ENCODE results near the gene TLR4.

TLR4 gene

DNA sequence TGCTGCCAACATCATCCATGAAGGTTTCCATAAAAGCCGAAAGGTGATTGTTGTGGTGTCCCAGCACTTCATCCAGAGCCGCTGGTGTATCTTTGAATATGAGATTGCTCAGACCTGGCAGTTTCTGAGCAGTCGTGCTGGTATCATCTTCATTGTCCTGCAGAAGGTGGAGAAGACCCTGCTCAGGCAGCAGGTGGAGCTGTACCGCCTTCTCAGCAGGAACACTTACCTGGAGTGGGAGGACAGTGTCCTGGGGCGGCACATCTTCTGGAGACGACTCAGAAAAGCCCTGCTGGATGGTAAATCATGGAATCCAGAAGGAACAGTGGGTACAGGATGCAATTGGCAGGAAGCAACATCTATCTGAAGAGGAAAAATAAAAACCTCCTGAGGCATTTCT, 10.1 kb downstream of the TLR4 start:
- no peak for DNase-seq (ENCODE audit: low spot score)

DNA sequence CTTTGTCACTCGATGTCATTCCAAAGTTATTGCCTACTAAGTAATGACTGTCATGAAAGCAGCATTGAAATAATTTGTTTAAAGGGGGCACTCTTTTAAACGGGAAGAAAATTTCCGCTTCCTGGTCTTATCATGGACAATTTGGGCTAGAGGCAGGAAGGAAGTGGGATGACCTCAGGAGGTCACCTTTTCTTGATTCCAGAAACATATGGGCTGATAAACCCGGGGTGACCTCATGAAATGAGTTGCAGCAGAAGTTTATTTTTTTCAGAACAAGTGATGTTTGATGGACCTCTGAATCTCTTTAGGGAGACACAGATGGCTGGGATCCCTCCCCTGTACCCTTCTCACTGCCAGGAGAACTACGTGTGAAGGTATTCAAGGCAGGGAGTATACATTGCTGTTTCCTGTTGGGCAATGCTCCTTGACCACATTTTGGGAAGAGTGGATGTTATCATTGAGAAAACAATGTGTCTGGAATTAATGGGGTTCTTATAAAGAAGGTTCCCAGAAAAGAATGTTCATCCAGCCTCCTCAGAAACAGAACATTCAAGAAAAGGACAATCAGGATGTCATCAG, 11.3 kb downstream of the TLR4 start:
- no peak for DNase-seq (ENCODE audit: low spot score)

DNA sequence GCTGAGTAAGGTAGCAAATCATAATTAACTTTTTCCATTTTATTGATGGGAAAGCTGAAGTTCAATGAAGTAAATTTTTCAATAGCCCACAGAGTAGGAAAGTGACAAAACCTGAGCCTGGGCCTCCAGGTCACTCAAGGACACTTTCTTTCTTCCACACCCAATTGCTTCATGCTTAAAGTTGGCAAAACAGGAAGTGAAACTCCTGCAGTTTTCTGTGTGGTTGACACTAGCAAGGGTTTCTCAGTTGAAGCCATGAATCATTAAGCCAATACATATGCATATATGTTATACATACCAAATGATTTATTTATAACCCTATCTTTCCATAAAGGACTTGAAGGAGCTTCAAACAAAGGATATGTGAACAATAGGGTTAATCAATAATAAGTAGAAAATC, 13.9 kb downstream of the TLR4 start:
- DNase-seq (ENCODE audit: low spot score), result no peak

DNA sequence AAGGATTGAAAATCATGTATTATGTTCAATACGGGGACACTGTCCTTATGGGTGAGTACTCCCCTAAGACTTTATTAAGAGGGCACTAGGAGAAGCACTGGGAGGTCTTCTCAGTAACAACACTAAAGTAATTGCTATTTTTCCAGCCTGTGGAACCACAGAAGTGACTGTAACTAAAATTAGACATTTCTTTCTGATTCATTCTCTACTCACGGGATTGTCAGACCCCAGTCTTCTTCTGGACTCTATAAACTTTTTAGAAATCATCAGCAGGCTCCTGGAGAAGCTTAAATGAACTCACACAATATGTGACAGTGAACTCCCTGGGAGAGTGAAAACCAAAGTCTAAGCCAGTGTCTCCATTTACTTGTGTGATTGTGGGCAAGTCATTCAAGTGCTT, 14.5 kb downstream of the TLR4 start:
- no peak for DNase-seq (ENCODE audit: low spot score)

DNA sequence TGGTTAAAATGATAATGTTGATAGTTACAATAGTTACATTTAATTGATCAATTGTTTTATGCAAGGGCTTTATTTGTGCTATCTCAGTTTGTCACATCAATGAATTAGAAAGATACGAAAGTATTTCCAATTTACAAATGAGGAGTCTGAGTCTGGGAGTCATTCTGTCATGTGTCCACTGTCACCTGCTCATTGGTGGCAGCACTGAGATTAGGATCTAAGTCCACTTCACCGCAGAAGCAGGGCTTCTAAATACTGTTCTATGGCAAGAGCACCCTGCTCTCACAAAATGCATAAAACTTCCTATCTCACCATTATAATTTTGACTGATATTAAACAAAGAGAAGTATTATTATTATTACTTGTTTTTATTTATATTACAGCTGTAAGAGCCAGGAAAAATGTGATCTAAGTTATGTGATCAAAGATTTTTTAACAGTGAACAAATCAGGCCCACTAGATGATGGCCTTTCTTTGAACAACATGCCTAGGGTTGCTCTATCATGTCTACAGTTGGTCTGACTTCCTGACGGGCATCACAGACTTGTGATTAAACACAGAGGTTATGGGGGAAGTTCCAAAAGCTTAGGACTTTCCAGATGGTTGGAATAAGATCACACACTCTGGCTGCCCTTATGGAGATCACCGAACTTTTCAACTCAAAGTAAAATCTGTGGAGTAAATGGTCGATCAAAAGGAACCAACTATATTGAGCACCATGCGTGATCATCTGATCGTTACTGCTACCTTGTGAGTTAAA, 15.1 kb downstream of the TLR4 start:
- no peak for DNase-seq (ENCODE audit: low spot score)

DNA sequence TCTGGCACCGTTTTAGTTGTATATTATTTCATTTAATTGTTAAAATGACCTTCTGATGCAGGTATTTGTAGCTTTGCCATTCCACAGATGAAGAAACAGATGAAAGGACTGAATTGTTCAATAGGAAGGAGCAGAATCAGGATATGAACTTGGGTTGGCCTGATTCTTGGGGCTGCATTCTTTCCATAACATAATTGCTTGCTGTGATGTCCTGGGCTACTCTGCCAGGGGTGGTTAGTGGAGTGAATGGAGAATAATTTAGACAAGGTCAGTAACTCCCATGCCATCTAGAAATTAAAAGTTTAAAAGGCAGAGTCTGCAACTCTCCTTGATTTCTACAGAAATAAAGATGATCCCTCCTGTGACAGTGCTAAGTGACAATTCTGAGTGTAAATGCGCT, 15.9 kb downstream of the TLR4 start:
- no peak for DNase-seq (ENCODE audit: low spot score)

DNA sequence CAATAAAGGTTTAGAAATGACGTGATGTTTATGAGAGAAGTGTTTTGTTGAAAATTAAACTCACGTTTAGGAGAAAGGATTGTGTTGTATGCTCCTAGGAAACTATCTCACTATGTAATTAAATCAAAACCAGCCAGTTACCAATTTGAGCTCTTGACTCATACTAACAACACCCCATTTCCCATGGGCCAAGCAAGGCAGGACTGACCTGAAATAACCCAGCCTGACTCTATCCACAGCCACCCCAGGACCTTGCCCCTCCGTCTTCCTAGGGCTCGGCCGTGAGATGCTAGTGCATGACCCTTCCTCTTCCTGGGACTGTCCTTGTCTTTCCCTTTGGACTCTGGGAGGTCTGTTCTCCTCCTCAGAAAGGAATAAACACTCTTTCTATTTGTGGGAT, 16.4 kb downstream of the TLR4 start:
- DNase-seq (ENCODE audit: low spot score), result no peak

DNA sequence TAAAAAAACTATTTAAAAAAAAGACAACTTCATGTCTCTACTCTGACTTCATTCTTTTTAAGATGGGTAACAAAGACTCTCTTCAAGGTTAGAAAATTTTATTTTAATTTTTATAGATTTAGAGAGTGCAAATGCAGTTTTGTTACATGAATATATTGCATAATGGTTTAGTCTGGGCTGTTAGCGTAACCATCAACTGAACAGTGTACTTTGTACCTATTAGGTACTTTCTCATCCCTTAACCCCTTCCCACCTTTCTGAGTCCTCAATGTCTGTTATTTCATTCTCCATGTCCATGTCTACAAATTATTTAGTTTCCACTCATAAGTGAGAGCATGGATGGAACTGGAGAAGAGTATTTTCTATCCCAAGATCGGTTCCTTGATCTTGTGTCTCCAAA, 16.8 kb downstream of the TLR4 start:
- DNase-seq (ENCODE audit: low spot score), result no peak

DNA sequence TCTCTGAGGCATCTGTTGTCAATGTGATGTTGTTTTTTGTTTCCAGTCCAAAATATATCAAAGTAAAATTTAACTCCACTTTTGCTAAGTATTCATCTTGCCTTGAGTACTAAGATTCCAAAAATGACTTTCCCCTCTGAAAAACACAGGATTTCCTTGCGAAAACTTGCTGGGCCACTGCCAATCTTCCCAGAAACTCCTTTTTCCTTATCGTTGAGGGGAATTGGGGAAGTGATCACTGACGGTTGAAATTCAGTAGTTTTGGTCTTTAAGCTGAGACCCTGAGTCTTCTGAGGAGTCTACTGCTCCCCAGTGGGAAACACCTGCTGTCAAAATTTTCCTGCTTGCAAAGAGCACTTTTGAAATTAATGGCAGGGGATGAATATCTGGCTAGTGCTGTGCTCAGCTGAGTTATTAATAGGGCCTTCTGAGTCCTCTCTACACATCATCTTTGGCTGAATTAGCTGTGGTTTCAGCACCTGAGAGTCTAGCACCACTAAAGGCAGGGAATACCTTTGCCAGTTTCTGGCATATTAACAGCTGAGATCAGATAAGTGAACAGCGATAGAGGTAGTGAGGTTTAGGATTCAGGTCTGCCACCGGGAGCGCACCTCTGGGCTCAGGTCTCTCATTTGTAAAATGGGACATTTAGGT, 18.0 kb downstream of the TLR4 start:
- DNase-seq (ENCODE audit: low spot score), result no peak

DNA sequence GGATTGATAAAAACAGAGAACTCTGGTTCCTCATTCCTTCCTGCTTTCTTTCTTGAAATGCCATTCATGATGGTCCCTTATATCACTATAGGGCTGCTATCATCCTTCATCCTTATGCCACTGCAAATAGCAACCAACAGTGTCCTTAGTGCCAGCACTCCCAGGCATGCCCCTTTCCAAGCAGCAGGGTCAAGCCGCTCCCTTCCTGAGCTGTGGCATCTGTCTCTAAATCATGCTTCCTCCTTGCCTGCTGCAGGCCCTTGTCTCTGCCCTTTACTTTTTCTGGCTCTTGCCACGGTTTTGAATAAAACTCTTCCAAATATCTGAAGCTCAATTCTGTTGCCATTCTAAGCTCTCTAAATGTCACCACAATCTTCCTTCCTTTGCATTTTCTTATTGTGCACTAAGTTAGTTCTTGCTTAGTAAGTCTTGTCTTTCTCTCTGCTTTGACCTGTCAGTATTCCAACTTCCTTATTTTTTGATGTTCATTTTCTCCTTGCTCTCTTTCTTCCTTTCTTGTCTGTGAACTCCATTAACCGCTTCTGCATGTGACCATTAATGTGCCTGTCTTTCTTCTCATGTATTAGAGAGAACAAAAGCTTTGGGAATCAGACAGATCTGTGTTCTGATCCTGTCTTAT, 19.9 kb downstream of the TLR4 start:
- DNase-seq (ENCODE audit: low spot score), result no peak

DNA sequence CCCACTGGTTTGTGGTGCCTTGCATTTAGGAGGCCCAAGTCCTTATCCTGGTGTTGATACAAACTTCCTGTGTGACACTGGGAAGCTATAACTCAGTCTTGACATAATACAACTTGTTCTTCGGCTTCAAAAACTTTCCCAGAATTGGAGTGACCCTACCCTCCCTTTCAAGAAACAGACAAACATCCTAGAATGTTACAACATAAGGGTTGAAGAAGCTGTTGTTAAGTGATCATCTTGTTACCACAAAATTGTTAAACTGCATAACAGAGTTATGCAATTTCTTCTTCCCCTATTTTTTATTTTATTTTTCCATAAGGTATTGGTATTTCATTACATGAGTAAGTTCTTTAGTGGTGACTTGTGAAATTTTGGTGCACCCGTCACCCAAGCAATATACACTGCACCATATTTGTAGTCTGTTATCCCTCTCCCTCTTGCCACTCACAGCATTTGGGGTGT, 21.3 kb downstream of the TLR4 start:
- no peak for DNase-seq (ENCODE audit: low spot score)

DNA sequence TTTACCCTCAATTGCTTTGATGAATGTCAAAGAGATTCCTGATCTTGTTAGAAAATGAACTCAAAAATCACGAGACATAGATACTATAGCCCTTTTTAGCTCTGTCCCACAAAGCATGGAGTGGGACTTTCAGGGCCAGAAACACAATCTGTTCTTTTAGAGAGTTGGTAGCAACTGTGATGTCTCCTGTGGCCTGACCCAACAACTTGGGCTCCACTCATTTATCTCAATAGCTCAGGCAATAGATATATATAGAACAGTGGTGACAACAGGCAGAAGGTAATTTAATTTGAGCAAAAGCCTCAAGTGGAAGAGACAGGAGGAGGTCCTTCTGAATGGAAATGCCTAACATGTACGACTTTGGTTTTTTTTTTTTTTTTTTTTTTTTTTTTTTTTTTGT, 25.2 kb downstream of the TLR4 start:
- no peak for DNase-seq (ENCODE audit: low spot score)

DNA sequence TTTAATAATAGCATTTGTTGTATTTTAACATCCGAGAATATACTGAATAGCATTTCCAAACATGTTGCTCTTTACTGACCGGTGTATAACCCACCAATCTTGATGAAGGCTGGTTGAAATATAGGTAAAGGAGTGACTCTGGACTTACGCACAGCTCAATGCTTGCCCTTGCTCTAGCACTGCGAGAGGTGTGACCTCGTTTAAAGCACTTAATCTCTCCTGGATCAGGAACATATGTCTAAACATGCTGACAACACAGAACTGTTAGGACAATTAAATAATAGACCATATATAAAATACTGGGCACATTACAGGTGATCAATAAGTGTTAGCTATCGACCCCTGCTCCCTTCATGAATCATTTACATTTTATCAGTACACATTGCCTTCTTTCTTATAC, 28.3 kb downstream of the TLR4 start:
- no peak for DNase-seq (ENCODE audit: low spot score)

DNA sequence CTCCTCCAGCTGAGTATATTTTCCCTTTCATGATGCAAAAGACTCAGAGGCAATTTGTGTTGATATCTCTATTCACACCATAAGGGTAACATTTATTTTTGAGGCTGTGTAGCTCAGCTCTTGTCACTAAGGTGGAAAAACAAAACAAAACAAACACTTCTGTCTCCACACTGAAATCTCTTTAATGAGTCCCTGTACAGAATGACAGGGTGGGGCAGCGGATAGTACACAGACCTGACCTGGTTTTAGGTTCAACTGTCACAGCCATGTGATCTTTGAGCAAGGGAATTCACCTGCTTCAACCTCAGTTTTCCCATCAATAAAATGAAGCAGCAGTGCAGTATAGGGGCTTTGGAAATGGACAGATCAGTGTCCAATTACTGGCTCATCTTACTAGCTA, 29.3 kb downstream of the TLR4 start:
- DNase-seq (ENCODE audit: low spot score), result no peak

DNA sequence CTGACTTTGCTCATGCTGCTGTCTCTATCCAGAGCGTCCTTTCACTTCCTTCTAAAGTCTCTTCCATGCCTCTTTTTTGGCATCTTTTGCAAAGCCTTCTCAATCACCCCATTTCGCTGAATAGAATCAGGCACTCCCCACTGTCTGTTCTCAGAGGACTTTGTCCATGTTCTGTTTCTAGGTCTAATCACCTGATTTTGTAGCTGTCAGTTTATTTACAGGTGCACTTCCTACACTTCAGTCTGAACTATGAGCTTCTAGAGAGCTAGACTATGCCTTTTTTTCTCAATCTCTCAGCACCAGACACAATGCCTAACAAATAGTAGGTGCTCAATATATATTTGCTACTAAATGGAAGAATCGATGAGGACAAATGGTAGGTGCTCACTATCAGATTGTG, 29.9 kb downstream of the TLR4 start:
- DNase-seq (ENCODE audit: low spot score), result no peak

DNA sequence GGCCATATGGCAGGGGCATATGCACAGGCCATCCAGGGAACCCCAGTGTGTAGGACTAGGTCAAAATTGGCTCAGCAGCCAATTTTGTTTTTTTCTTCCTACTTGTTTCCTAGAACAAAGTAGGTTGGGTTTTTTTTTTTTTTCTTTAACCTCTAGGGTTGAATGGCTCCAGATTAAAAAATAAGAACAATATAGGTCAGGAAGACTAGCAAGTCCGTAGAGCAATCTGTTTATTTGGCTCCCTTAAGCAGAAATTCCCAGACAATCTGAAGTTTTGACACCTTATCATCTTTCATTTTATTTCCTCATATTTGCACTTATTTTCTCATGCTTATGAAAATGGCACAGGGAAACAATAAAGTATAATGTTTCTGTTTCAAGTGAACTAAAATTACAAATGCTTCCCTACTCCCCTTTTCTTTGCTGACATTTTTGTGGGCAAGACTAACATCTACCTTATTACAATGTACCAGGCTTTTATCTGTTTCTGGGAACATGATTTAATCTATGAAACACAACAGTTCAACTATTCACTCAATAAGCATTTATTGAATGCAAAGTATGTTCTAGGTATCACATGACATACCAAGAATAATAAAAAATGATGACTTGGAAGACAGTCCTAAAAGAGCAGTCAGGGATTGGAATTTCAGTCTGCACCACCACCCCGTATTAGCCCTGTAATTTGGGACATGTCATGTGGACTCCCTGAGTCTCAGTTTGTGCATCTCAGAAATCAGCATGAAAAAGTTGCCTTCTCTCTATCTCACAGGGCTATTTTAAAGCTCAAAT, 30.5 kb downstream of the TLR4 start:
- DNase-seq (ENCODE audit: low spot score), result no peak

DNA sequence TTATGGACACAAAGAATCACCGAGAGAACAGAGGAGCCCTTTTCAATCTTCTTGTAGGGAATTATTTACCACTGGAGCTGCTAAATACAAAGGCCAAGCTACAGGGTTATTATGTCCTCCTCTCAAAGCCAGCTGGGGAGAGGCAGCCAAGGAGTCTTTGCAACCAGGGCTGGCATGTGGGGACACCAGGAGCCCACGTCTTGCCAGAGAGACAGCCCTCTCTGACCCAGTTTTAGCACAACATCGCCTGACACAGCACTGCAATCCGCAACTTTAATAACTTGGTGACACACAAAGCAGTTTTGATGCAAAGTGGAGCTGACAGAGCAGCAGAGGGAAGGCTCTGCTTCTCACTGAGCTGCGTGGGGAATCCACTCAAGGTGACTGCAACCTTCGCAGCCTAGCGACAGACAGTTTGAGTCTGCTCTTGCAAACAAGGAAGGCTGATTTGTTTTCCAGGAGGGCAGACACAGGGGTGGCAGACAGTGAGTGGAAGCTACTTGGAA, 33.6 kb downstream of the TLR4 start:
- DNase-seq (ENCODE audit: low spot score), result no peak

DNA sequence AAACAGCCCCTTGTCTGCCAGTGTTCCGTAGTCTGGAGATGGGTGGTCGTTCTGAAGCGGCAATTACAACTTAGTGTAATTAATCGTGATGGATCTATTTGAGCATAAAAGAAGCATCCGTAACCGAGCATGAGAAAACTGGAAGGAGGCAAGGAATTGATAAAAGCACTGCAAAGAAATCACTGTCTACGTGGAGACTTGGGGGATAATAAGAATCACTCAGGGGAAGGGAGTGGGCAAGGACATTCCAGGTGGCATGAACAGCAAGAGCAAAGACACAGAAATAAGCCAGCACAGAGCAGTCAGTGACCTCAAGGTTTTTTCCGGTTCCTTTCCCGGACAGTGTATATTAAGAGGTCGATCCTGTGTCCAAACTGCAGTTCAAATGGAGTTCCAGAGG, 35.0 kb downstream of the TLR4 start:
- no peak for DNase-seq (ENCODE audit: low spot score)

DNA sequence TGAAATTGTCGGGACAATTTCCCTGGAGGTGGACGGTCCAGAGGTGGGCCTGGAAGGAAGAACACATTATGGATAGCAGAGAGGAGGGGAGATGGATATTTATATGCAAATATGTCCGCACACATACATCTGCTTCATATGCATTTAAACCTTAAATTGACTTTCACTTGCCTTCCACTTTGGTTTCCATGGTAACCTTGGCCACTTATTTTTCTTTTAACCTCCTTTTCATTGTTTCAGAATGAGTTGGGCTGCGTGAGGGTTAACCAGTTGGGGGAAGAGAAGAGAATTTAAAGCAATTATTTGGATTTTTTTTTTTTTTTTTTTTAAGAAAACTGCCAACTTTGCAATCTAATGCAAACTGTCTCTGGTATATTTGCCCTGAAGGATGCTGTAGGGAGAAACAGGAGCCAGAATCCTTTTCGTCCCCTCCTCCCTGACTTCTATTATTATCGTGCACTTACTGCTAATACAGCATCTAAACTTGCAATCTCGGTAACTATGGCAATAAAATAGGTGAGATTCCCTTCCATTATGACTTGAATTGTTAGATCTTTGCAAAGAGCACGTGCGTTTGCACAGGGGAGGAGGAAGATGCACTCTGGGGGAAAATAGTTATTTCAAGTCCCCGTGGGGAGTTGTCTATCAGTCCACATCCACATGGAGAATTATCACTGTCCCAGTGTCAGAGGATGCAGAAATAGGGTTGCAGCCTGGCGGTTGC, 35.6 kb downstream of the TLR4 start:
- no peak for DNase-seq (ENCODE audit: low spot score)

DNA sequence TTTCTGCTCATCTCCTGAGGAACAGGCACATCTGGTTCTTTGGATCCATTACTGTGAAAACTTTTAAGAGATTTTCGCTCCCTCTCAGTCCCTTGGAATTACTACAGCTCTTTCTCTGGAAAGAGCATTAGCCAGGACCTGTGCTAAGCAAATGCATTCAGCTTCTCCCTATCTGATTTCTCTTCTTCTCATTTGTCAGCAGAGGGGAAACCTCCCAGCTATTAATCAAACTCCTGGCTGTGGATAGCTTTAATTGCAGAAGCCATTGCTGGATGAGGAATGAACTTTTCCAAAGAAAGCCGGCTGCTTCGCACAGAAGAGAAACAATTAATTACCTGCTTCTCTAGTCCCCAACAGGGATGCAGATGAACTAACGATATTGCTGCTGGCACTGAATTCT, 37.9 kb downstream of the TLR4 start:
- no peak for DNase-seq (ENCODE audit: low spot score)

DNA sequence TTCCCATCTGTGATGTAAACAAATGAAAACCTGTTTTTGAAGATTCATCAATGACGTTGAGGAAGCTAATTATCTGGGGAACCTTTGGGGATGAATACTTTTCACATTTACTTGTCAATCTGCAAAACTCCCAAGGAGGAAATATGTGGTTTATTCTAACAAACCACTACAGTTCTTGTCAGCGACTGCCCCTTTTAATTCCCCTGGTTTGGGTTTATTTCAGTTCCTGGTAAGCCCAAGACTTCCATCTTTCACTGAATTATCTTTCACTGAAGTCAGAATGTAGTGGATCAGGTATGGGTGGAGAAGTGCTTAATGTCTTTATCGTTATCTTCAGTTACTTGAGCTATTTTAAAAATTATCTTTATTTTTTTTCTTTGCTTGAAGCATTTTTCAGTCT, 40.2 kb downstream of the TLR4 start:
- DNase-seq (ENCODE audit: low spot score), result no peak

Measured in SK-N-DZ (cell line).